Neural cell (in vitro differentiated cells): ENCODE measurements around the gene PPM1H. TPM values are rescaled to one million over a fixed set of nuclear protein-coding genes. Genes with fewer than 3 reads are reported as not detected.

ENCODE experiments used
- H2AFZ ChIP-seq: fragments of 200-600, 300-800 bp; sonication (generic), shearing (Covaris generic); 2 replicates; pipeline ENCODE4 v1.6.0; 2014; ENCODE audit warnings: low read depth, mild to moderate bottlenecking, antibody characterized with exemption, low read length, moderate library complexity
- H3F3A ChIP-seq: fragments of 200-600 bp; shearing (Covaris generic); 2 replicates; pipeline ENCODE4 v1.6.1; 2016; ENCODE audit warnings: mild to moderate bottlenecking, moderate library complexity, mixed read lengths, antibody characterized with exemption, low read length; ENCODE audit not compliant: insufficient read depth, poor library complexity, severe bottlenecking
- H3K27ac ChIP-seq: fragments of 200-600, 300-800 bp; sonication (generic), shearing (Covaris generic); 2 replicates; pipeline ENCODE4 v1.5.1; 2014; ENCODE audit warnings: mild to moderate bottlenecking, low read length, moderate library complexity
- H3K27me3 ChIP-seq: fragments of 300-800, 200-600 bp; sonication (generic), shearing (Covaris generic); 2 replicates; pipeline ENCODE4 v1.6.0; 2014; ENCODE audit warnings: mild to moderate bottlenecking, low read depth, low read length, moderate library complexity; ENCODE audit not compliant: insufficient read depth
- H3K36me3 ChIP-seq: fragments of 300-800, 200-600 bp; sonication (generic), shearing (Covaris generic); 2 replicates; pipeline ENCODE4 v1.5.1; 2014; ENCODE audit warnings: mild to moderate bottlenecking, antibody characterized with exemption, low read length, moderate library complexity; ENCODE audit not compliant: insufficient read depth
- H3K4me2 ChIP-seq: fragments of 300-800, 200-600 bp; sonication (generic), shearing (Covaris generic); 2 replicates; pipeline ENCODE4 v1.6.0; 2014; ENCODE audit warnings: mild to moderate bottlenecking, low read length
- H3K4me3 ChIP-seq: fragments of 300-800, 200-600 bp; sonication (generic), shearing (Covaris generic); 2 replicates; pipeline ENCODE4 v1.5.1; 2014; ENCODE audit warnings: mild to moderate bottlenecking, low read length, moderate library complexity
- H3K79me2 ChIP-seq: fragments of 200-600 bp; shearing (Covaris generic); replicated peaks from 2 replicates; pipeline ENCODE4 v1.6.0; 2014; ENCODE audit warnings: mild to moderate bottlenecking, low read length, moderate library complexity; ENCODE audit not compliant: insufficient read depth
- H3K9ac ChIP-seq: fragments of 300-800, 200-600 bp; sonication (generic), shearing (Covaris generic); 2 replicates; pipeline ENCODE4 v1.6.1; 2016; ENCODE audit warnings: mild to moderate bottlenecking, low read length, mixed read lengths
- H3K9me2 ChIP-seq: fragments of 200-600 bp; shearing (Covaris generic); 2 replicates; pipeline ENCODE4 v1.6.1; 2016; ENCODE audit warnings: mild to moderate bottlenecking, low read length, mixed read lengths; ENCODE audit not compliant: insufficient read depth
- H3K9me3 ChIP-seq: fragments of 200-600, 300-800 bp; sonication (generic), shearing (Covaris generic); 2 replicates; pipeline ENCODE4 v1.6.1; 2016; ENCODE audit warnings: mild to moderate bottlenecking, mixed run types, low read length, moderate library complexity, mixed read lengths
- H4K20me1 ChIP-seq: fragments of 200-600 bp; shearing (Covaris generic); 2 replicates; pipeline ENCODE4 v1.6.1; 2016; ENCODE audit warnings: mild to moderate bottlenecking, mixed run types; ENCODE audit not compliant: insufficient read depth
- EP300 ChIP-seq: fragments of 450-650 bp; conservative IDR thresholded peaks from 2 replicates; pipeline ENCODE4 v1.6.1; 2014; ENCODE audit warnings: antibody characterized with exemption, mild to moderate bottlenecking, moderate library complexity; ENCODE audit not compliant: poor library complexity, severe bottlenecking
- EZH2 ChIP-seq: fragments of 200-600, 300-800 bp; shearing (Covaris generic), sonication (generic); IDR thresholded peaks from 2 replicates; pipeline ENCODE4 v1.6.1; 2014; ENCODE audit warnings: antibody characterized with exemption, low read length, borderline replicate concordance, mild to moderate bottlenecking; ENCODE audit not compliant: insufficient read depth, poor library complexity, severe bottlenecking
- MXI1 ChIP-seq: fragments of 450-650 bp; conservative IDR thresholded peaks from 2 replicates; pipeline ENCODE4 v1.6.1; 2014; ENCODE audit warnings: antibody characterized with exemption, mild to moderate bottlenecking; ENCODE audit not compliant: poor library complexity, severe bottlenecking
- POLR2AphosphoS5 ChIP-seq: IDR thresholded peaks from 2 replicates; pipeline ENCODE4 v1.6.1; 2012
- RAD21 ChIP-seq: fragments of 450-650 bp; conservative IDR thresholded peaks from 2 replicates; pipeline ENCODE4 v1.6.1; 2014; ENCODE audit warnings: antibody characterized with exemption, mild to moderate bottlenecking, moderate library complexity
- REST ChIP-seq: IDR thresholded peaks from 2 replicates; pipeline ENCODE4 v1.6.1; 2012; ENCODE audit warnings: borderline replicate concordance
- SMC3 ChIP-seq: fragments of 450-650 bp; conservative IDR thresholded peaks from 2 replicates; pipeline ENCODE4 v1.6.1; 2014; ENCODE audit warnings: antibody characterized with exemption, mild to moderate bottlenecking, moderate library complexity; ENCODE audit not compliant: poor library complexity
- TAF1 ChIP-seq: IDR thresholded peaks from 2 replicates; pipeline ENCODE4 v1.6.1; 2012; ENCODE audit warnings: low read depth
- polyA plus RNA-seq: library from polyadenylated mRNA; depleted of rRNA; stranded (reverse); fragments of >200 nt; gene quantifications from 2 replicates; pipeline ENCODE4 v1.2.3, GENCODE V29; 2014
- TF ChIP-seq, protein P1 (sequence below): fragments of 450-650 bp; IDR thresholded peaks from 2 replicates; pipeline ENCODE4 v1.5.1; 2014; ENCODE audit warnings: antibody characterized with exemption, mild to moderate bottlenecking, moderate library complexity; ENCODE audit not compliant: poor library complexity, severe bottlenecking

The PPM1H gene
- polyA plus RNA-seq, 1 donor from 2014 or later = 3.9 TPM

DNA sequence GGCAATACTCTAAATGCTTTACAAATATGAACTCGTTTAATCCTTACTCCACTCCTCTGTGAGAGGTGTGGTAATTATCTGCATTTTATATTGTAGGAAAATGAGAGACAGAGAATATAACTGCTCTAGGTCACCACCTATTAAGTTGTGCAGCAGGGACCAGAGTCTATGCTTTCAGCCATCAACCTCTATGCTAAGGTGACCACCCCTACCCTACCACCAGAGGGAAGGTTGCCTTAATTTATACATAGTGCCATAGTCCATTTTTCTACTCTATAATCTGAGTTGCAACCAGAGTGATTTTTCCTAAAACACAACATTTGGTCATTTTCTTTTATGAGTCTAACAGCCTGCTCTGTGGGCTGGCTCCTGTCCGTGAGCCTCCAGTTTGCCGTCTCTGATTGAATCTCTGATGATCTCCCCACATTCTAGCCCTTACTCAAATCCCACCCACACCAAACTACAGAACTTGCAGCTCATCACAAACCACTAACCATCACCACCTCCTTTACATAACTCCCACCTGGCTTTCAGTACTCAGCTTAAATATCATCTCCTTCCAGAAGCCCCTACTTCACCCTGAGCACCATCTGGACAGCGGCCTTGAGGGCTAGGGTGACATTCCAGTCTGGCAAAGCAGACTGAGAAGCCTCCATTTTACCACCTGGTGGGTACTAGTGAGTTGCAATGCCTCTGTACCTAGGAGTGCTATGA lies 126.6 kb downstream of the PPM1H start:
- Histone ChIP-seq H3K4me2 (no peak overlapping the region), H4K20me1 (no peaks in the 10 kb centered on the region), H3K27ac (no peak overlapping the region), H3K9me3 (no peaks in the 10 kb centered on the region), H3K9me2 (no peaks in the 10 kb centered on the region), H3K36me3 (no peaks in the 10 kb centered on the region), H3F3A (no peaks in the 10 kb centered on the region), H3K4me3 (no peak overlapping the region), H3K27me3 (no peaks in the 10 kb centered on the region), H3K9ac (no peak overlapping the region), H3K79me2 (no peaks in the 10 kb centered on the region), H2AFZ (no peak overlapping the region)
- TF ChIP-seq MXI1 (no peak), REST (no peak), EZH2 (no peak), EP300 (no peak), RAD21 (no peak), TAF1 (no peak), POLR2AphosphoS5 (no peak), SMC3 (no peak)
- TF ChIP-seq, protein P1, sequence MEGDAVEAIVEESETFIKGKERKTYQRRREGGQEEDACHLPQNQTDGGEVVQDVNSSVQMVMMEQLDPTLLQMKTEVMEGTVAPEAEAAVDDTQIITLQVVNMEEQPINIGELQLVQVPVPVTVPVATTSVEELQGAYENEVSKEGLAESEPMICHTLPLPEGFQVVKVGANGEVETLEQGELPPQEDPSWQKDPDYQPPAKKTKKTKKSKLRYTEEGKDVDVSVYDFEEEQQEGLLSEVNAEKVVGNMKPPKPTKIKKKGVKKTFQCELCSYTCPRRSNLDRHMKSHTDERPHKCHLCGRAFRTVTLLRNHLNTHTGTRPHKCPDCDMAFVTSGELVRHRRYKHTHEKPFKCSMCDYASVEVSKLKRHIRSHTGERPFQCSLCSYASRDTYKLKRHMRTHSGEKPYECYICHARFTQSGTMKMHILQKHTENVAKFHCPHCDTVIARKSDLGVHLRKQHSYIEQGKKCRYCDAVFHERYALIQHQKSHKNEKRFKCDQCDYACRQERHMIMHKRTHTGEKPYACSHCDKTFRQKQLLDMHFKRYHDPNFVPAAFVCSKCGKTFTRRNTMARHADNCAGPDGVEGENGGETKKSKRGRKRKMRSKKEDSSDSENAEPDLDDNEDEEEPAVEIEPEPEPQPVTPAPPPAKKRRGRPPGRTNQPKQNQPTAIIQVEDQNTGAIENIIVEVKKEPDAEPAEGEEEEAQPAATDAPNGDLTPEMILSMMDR = no peak

- no peak overlapping the region for H3K9ac ChIP-seq
- H3K27ac ChIP-seq = no peak overlapping the region
- no peak overlapping the region for H2AFZ ChIP-seq
- no peaks in the 10 kb centered on the region for H3K9me3 ChIP-seq
- no peaks in the 10 kb centered on the region for H3K27me3 ChIP-seq
- no peaks in the 10 kb centered on the region for H3K9me2 ChIP-seq
- H3K79me2 ChIP-seq = no peaks in the 10 kb centered on the region
- no peaks in the 10 kb centered on the region for H4K20me1 ChIP-seq
- no peak for TF ChIP-seq POLR2AphosphoS5
- TF ChIP-seq EP300 = no peak
- TF ChIP-seq, protein P1 = no peak
- no peak overlapping the region for H3K4me2 ChIP-seq
- H3F3A ChIP-seq = no peaks in the 10 kb centered on the region
- no peaks in the 10 kb centered on the region for H3K36me3 ChIP-seq
- H3K4me3 ChIP-seq = no peak overlapping the region
These were observed 128.1 kb downstream of the PPM1H start for GRCh38 chr12:62806893-62807292.
